Heart right ventricle (tissue), 16 donors: ENCODE data around the gene KRI1. TPM values are rescaled to one million over a fixed set of nuclear protein-coding genes. Genes with fewer than 3 reads are reported as not detected.

ENCODE experiments used
- ATAC-seq, 8 donors: fragments of 200-7000 bp; cut with Tn5 transposase; one replicate each; pipeline ENCODE4 v1.9.1; 2020; ENCODE audit warnings: mild to moderate bottlenecking in 8 of 8, moderate library complexity in 8 of 8, moderate number of reproducible peaks in 1 of 8
- DNase-seq, 2 donors: peaks; one replicate each; pipeline ENCODE4 v3.0.0-alpha.2; 2020
- H3K27ac ChIP-seq, 10 donors: fragments of 200-600 bp; sonication (generic) in 2 of 10; one replicate each; pipeline versions ENCODE4 v1.5.0 to v1.8.0; 2020 to 2022; ENCODE audit warnings: mild to moderate bottlenecking in 3 of 10
- H3K27me3 ChIP-seq, 7 donors: fragments of 200-600 bp; one replicate each; pipeline ENCODE4 v1.8.0; 2021 to 2022; ENCODE audit warnings: mild to moderate bottlenecking in 2 of 7
- H3K36me3 ChIP-seq, 9 donors: fragments of 200-600 bp; sonication (generic) in 1 of 9; one replicate each; pipeline versions ENCODE4 v1.5.0 to v1.8.0; 2020 to 2022; ENCODE audit warnings: mild to moderate bottlenecking in 2 of 9
- H3K4me1 ChIP-seq, 9 donors: fragments of 200-600 bp; sonication (generic) in 1 of 9; one replicate each; pipeline versions ENCODE4 v1.5.0 to v1.8.0; 2020 to 2022; ENCODE audit warnings: mild to moderate bottlenecking in 4 of 9
- H3K4me3 ChIP-seq, 10 donors: fragments of 200-600 bp; sonication (generic) in 2 of 10; one replicate each; pipeline versions ENCODE4 v1.5.0 to v1.8.0; 2020 to 2022; ENCODE audit warnings: mild to moderate bottlenecking in 7 of 10, moderate library complexity in 2 of 10
- H3K9me3 ChIP-seq, 11 donors: fragments of 200-600 bp in 10 of 11; sonication (generic) in 2 of 11; one replicate each; pipeline versions ENCODE4 v1.5.0 to v1.8.0; 2013 to 2022; ENCODE audit warnings: mild to moderate bottlenecking in 2 of 11, control low read depth in 1 of 11, moderate library complexity in 1 of 11
- CTCF ChIP-seq, 9 donors: fragments of 200-600 bp; sonication (generic) in 2 of 9; IDR thresholded peaks; one replicate each; pipeline versions ENCODE4 v1.5.0 to v1.8.0; 2021 to 2022; ENCODE audit warnings: antibody characterized with exemption in 9 of 9, mild to moderate bottlenecking in 5 of 9, moderate library complexity in 1 of 9
- WGBS, 2 donors: extraction: QIAGEN DNeasy Blood & Tissue Kit; methylation state at CpG; one replicate each; pipeline ENCODE4 v1.1.7; 2013; ENCODE audit warnings: inconsistent platforms in 1 of 2; 5-methylcytosine and 5-hydroxymethylcytosine counted together
- intact Hi-C, 10 donors: fragments of 100-400 bp; cut with DNase I; formaldehyde crosslinking; loops; one replicate each; pipeline versions ENCODE4 v1.11.1 to v1.14.2; 2022
- long read RNA-seq, 3 donors: library from polyadenylated mRNA; unstranded; transcript quantifications; one replicate each; pipeline ENCODE4 v2.0.0, GENCODE V29; 2020 to 2021
- polyA plus RNA-seq, 2 donors: library from polyadenylated mRNA; stranded (reverse); fragments of 200-250 nt; gene quantifications; one replicate each; pipeline ENCODE4 v1.2.3, GENCODE V29; 2013
- total RNA-seq, 10 donors: library from RNA; stranded (reverse); fragmentation: NEBNext Ultra II Directional in 3 of 10; extraction: Animal tissue kit (Norgen Biotek cat#: 25700) in 3 of 10; gene quantifications; one replicate each; pipeline versions ENCODE4 v1.2.1 to v1.2.4, GENCODE V29; 2021 to 2023
- donor health status: Arrhythmogenic right ventricular cardiomyopathy.
- donor health status: ischemic (EF 13 %, LVEDD 7.1; RV severe dilation, severe dysfunction).
- donor health status: healthy with polysubstance abuse.
- donor health status: DM: no; HTN: yes; CAD: no.
- donor health status: DM: no; HTN: no; CAD: no.
- donor health status: ischemic (EF 25% LVEDD 6.9; RV normal size, moderate dysfunction).
- donor health status: ischemic (EF 25% LVEDD 5.7; RV mildly dilated, moderate dysfunction).
- donor health status: healthy.
- donor health status: DM: yes; HTN: yes; CAD: no.
- donor health status: Ischemic cardiomyopathy.
- donor health status: ischemic (EF 35%, LVEDD 5.7; RV mildly dilated, moderate dysfunction).
- donor health status: nonischemic (EF 11% LVEDD 7.7; RV severe dilation, severe dysfunction).
- donor health status: DM: yes; HTN: yes; CAD: no.
- donor health status: PGD.
- donor health status: ischemic (EF 29% LVEDD 5.4; RV normal size, mild dysfunction).
- donor health status: nonischemic (EF 23%, LVEDD 6.1; RV moderate dilation, normal function).

Gene KRI1
- total RNA-seq (10 to 100 TPM in 6 of 10 donors, 1 to 10 TPM in 4; 8.4 to 14.2 (median 10.3) TPM), polyA plus RNA-seq (10 to 100 TPM; 14.4 to 17.5 TPM)
- long read RNA-seq, donor 1, transcript KRI1-201 (19 exons, 3,023 nt) = major isoform, 11 of 19 reads
- long read RNA-seq, donor 1, partial matches to known transcripts = 4 of 19 reads
- long read RNA-seq, donor 1, other reads (novel, unspliced or antisense) = 4 of 19 reads
- long read RNA-seq, donor 2, transcript KRI1-201 (19 exons, 3,023 nt) = major isoform, 15 of 31 reads
- long read RNA-seq, donor 2, partial matches to known transcripts = 7 of 31 reads
- long read RNA-seq, donor 2, other reads (novel, unspliced or antisense) = 7 of 31 reads
- long read RNA-seq, donor 3, transcript KRI1-201 (19 exons, 3,023 nt) = major isoform, 21 of 27 reads
- long read RNA-seq, donor 3, partial matches to known transcripts = 2 of 27 reads
- long read RNA-seq, donor 3, other reads (novel, unspliced or antisense) = 2 of 27 reads

GRCh38 chr19:10565567-10566407 is at the start of gene KRI1:
Gene KRI1, minus strand, starts transcription at chr19:10566010. Its CDS starts 11 bp downstream, at chr19:10565999.
- Histone ChIP-seq H3K27me3 (no peaks in the 10 kb centered on the region), H3K27ac (peak within 1 kb of the TSS; percentile 72 to 94 (median 90)), H3K4me3 (peak within 1 kb of the TSS; percentile 62 to 94 (median 84)), H3K9me3 (no peaks in the 10 kb centered on the region), H3K4me1 (peaks cover 4 to 45% (median 39%) of the 10 kb centered on the region in 9 donors), H3K36me3 (peaks cover 0 to 29% (median 0%) of the 10 kb centered on the region in 9 donors)
- peak; percentile 98 to 99 for DNase-seq
- intact Hi-C loops = loop anchor here in 6 of 10 donors (5.0 to 10.0 kb wide), 5 partner anchors 61 to 161 kb away; partner anchors contain the start of genes KEAP1 (in 5 of the 6), ILF3 (in 2 of the 6) and CDC37 (in 1 of the 6)
- peak in 7 of 9 donors; percentile 16 to 50 (median 30) for TF ChIP-seq CTCF (IDR thresholded peaks at IDR 0.05)
- peak; percentile 85 to 92 (median 88) for ATAC-seq
- 0 to 1% methylated on average over 81 to 94 of the region's 94 CpGs for WGBS, 2 donors

DNA sequence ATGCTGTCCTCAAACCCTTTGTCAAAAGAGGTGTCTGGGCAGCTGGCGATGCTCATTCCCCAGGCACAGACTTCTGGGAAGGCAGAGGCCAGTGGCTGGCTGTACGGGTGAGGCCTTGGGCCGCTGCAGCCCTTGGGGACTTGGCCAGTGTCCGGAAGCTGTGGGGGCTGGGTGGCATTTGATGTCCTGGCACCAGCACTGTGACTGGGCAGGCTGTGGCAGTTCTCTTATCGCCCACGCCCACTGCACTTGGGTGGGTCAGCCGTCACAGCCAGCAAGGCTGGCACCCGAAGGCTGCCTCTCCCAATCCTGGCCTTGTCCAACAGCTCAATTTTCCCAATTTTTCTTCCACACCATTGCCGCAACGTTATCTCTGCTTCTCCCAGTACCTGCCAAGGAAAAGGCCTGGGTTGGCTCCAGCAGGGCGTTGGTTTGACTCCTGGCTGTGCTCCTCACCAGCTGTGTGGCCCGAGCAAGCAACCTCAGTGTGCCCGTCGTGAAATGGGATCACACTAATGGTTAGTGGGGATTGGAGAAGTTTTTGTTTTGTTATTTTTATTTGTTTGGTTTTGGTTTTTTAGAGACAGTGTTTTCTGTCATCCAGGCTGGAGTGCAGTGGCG is 46.8 kb upstream of the KRI1 start:
- ATAC-seq (peak; percentile 90 to 99 (median 98)), DNase-seq (peak; percentile 84 to 86)
- Histone ChIP-seq H3K4me1 (peaks cover 15 to 60% (median 49%) of the 10 kb centered on the region in 9 donors), H3K9me3 (no peaks in the 10 kb centered on the region), H3K36me3 (peaks cover 0 to 5% (median 0%) of the 10 kb centered on the region in 9 donors), H3K27me3 (no peaks in the 10 kb centered on the region), H3K27ac (peak overlapping the region; percentile 58 to 84 (median 74)), H3K4me3 (peak overlapping the region in 1 of 10 donors; percentile 21)
- intact Hi-C loops = loop anchor here in 1 of 10 donors (1.0 kb wide), 1 partner anchor 13 kb away; the partner anchor contains the start of gene SLC44A2
- WGBS, 2 donors = 32 to 40% methylated on average over 15 of the region's 15 CpGs
- TF ChIP-seq CTCF (IDR thresholded peaks at IDR 0.05) = no peak

GRCh38 chr19:10611907-10612306 is 46.1 kb upstream of the KRI1 start:
- intact Hi-C loops = no loop called here
- TF ChIP-seq CTCF (IDR thresholded peaks at IDR 0.05) = no peak
- Histone ChIP-seq H3K27ac (peak overlapping the region; percentile 58 to 84 (median 74)), H3K36me3 (peaks cover 0 to 5% (median 0%) of the 10 kb centered on the region in 9 donors), H3K4me1 (peaks cover 15 to 59% (median 44%) of the 10 kb centered on the region in 9 donors), H3K9me3 (no peaks in the 10 kb centered on the region), H3K4me3 (no peak overlapping the region), H3K27me3 (no peaks in the 10 kb centered on the region)
- WGBS, 2 donors = 76 to 78% methylated on average over 5 of the region's 5 CpGs
- DNase-seq = no peak
- ATAC-seq = peak in 1 of 8 donors; percentile 25
